ENCODE data around the gene SLC26A9.
A peak's percentile ranks its signal among the peaks of the same experiment; 100 is the strongest.
"Not testable (repeated sequence)": the region's sequence is repeated elsewhere in the genome, so short reads cannot be mapped to it uniquely, and the experiment has no call there.

SLC26A9 gene

GRCh38 chr1:205891481-205891880 is 51.8 kb downstream of the SLC26A9 start:
- peak; percentile 58 for DNase-seq (ENCODE audit: low read depth)

GRCh38 chr1:205890631-205891030 is 52.6 kb downstream of the SLC26A9 start:
- peak; percentile 20 for DNase-seq (ENCODE audit: low read depth)

GRCh38 chr1:205889706-205890105 is 53.5 kb downstream of the SLC26A9 start:
- peak; percentile 94 for DNase-seq (ENCODE audit: low read depth)

- not testable (repeated sequence) for DNase-seq (ENCODE audit: low read depth)
Observed at GRCh38 chr1:205889006-205889405, 54.2 kb downstream of the SLC26A9 start.

DNA sequence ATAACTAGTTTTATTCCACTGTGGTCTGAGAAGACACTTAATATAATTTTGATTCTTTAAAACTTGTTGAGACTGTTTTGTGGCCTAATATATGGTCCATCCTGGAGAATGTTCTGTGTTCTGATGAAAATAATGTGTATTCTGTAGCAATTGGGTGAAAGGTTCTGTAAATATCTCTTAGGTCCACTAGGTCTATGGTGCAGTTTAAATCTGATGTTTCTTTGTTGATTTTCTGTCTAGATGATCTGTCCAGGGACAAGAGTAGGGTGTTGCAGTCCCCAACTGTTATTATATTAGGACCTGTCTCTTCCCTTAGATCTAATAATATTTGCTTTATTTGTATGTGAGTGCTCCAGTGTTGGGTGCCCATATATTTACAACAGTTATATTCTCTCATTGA is 59.5 kb downstream of the SLC26A9 start:
- DNase-seq (ENCODE audit: low read depth), result no peak

GRCh38 chr1:205880923-205881322 is 62.3 kb downstream of the SLC26A9 start:
- DNase-seq (ENCODE audit: low read depth), result no peak

DNA sequence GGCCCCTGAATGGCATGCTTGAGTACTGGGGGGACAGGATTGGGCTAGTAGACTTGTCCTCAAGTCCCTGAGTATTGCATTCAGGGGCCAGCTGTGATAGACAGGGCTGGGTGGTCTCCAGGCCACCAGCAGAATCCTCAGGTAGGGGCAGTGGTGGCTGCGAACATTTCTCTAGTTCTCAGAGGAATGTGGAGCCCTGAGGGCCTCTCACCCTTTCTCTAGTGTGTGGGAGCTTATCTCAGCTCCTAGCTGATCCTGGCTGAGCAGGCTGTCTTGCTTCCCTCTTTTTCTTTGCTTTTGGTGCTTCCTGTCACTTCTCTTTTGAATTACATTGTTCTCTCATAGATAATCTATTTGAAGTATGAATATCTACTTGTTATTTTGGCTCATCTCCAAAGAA is 63.3 kb downstream of the SLC26A9 start:
- DNase-seq (ENCODE audit: low read depth), result no peak

DNA sequence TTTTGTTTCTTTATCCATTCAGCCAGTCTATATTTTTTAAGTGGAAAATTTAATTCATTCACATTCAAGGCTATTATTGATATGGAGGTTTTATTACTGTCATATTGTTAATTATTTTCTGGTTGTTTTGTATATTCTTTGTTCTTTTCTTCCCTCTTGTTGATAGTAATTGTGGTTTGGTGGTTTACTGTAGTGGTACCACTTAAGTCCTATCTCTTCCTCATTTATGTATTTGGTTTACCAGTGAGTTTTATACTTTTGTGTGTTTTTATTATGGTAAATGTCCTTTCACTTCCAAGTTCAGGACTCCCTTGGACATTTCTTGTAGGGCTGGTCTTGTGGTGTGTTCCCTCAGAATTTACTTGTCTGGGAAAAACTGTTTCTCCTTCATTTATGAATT is 65.2 kb downstream of the SLC26A9 start:
- no peak for DNase-seq (ENCODE audit: low read depth)

DNA sequence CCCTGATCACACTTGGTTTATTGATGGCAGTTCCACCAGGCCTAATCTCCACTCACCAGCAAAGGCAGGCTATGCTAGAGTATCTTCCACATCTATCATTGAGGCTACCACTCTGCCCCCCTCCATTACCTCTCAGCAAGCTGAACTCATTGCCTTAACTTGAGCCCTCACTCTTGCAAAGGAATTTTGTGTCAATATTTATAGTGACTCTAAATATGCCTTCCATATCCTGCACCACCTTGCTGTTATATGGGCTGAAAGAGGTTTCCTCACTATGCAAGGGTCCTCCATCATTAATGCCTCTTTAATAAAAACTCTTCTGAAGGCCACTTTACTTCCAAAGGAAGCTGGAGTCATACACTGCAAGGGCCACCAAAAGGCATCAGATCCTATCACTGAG is 70.1 kb downstream of the SLC26A9 start:
- DNase-seq (ENCODE audit: low read depth), result not testable (repeated sequence)

DNA sequence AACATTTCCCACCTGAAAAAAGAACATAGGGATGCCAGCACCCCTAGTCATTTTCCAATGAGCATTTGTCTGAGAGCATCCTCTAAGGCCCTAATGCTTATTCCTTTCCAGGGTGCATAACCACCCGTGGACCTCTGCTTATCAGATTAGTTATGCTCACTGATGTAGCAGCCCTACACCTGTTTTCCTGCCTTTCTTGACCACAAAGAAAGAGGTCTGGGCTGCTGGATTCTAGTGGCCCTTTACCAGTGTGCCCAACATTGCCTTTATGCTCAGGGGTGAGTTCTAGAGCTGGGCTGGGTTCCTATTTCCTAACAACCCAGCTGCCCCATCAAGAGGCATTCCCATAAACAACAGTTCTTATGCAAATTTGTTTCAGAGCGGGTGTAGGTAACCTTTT is 73.0 kb downstream of the SLC26A9 start:
- no peak for DNase-seq (ENCODE audit: low read depth)

Measured in ELR (cell line).